Upper lobe of right lung (tissue), 1 donor: ENCODE results near the gene C9orf57. TPM values are rescaled to one million over a fixed set of nuclear protein-coding genes. Genes with fewer than 3 reads are reported as not detected.

ENCODE experiments used
- ATAC-seq: fragments of 200-7000 bp; cut with Tn5 transposase; one replicate; pipeline ENCODE4 v1.9.1; 2020; ENCODE audit warnings: mild to moderate bottlenecking, moderate library complexity
- DNase-seq: peaks from one replicate; pipeline ENCODE4 v3.0.0-alpha.2; 2020
- H3K27ac ChIP-seq: fragments of 200-600 bp; one replicate; pipeline ENCODE4 v1.8.0; 2022
- H3K27me3 ChIP-seq: fragments of 200-600 bp; one replicate; pipeline ENCODE4 v1.8.0; 2022; ENCODE audit warnings: mild to moderate bottlenecking
- H3K36me3 ChIP-seq: fragments of 200-600 bp; one replicate; pipeline ENCODE4 v1.8.0; 2022
- H3K4me1 ChIP-seq: fragments of 200-600 bp; one replicate; pipeline ENCODE4 v1.8.0; 2022
- H3K4me3 ChIP-seq: fragments of 200-600 bp; one replicate; pipeline ENCODE4 v1.8.0; 2022; ENCODE audit warnings: mild to moderate bottlenecking
- H3K9me3 ChIP-seq: fragments of 200-600 bp; one replicate; pipeline ENCODE4 v1.8.0; 2022
- CTCF ChIP-seq: fragments of 200-600 bp; IDR thresholded peaks from one replicate; pipeline ENCODE4 v1.8.0; 2022; ENCODE audit warnings: antibody characterized with exemption
- intact Hi-C: fragments of 100-400 bp; cut with DNase I; formaldehyde crosslinking; loops from one replicate; pipeline ENCODE4 v1.11.0; 2022
- total RNA-seq: library from RNA; stranded (reverse); fragmentation: NEBNext Ultra II Directional; extraction: Animal tissue kit (Norgen Biotek cat#: 25700); gene quantifications from one replicate; pipeline ENCODE4 v1.2.1, GENCODE V29; 2021
- donor health status: DM: no; HTN: yes; CAD: no; lungs with severe emphysema.

Gene C9orf57
- total RNA-seq, 1 donor from 2014 or later = not detected

DNA sequence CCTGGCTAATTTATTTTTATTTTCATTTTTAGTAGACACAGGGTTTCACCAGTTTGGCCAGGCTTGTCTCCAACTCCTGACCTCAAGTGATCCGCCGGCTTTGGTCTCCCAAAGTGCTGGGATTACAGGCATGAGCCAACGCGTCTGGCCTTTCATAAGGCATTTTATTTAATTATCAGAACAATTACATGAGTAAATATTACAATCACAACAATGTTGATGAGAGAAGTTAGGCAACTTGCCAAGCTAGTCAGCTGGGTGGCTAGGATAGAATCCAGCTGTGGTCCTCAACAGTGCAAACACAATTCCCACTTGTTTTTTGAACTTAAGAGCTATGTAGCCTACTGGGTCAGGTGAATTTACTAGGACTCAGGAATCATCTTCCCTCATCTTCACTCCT lies 22.0 kb downstream of the C9orf57 start:
- Histone ChIP-seq H3K4me3 (no peak overlapping the region), H3K27ac (no peak overlapping the region), H3K9me3 (no peaks in the 10 kb centered on the region), H3K27me3 (no peaks in the 10 kb centered on the region), H3K4me1 (no peaks in the 10 kb centered on the region), H3K36me3 (no peaks in the 10 kb centered on the region)
- ATAC-seq = no peak
- no peak for DNase-seq
- TF ChIP-seq CTCF = no peak
- intact Hi-C loops = loop anchor here (5.0 kb wide), 1 partner anchor 234 kb away; no protein-coding TSS in a partner anchor

GRCh38 chr9:72037571-72037970 lies 22.8 kb downstream of the C9orf57 start:
- no peak for DNase-seq
- H3K27ac ChIP-seq = no peak overlapping the region

DNA sequence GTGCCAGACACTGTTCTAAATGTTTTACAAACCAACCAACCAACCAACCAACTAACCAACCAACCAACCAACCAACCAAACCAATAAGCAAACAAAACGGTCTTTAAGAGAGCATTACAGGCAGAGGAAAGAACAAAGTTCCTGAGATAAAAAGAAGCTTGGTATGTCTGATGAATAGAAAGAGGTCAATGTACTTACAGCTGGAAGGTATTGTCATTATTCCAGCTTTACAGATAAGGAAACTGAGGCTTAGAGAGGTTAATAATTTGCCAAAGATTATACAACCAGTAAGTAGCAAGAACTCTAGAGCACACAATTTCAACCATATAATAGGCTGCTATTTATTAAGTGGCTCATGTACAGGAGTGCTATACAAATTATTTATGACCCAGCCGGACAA lies 29.6 kb downstream of the C9orf57 start:
- no peaks in the 10 kb centered on the region for H3K27me3 ChIP-seq
- no peaks in the 10 kb centered on the region for H3K9me3 ChIP-seq
- DNase-seq (no peak), ATAC-seq (no peak)
- no peaks in the 10 kb centered on the region for H3K4me1 ChIP-seq
- H3K27ac ChIP-seq = no peak overlapping the region
- no peaks in the 10 kb centered on the region for H3K36me3 ChIP-seq
- H3K4me3 ChIP-seq = no peak overlapping the region
- intact Hi-C loops = no loop called here
- no peak for TF ChIP-seq CTCF

More at GRCh38 chr9:72037571-72037970, 22.8 kb downstream of the C9orf57 start:
- Histone ChIP-seq H3K36me3 (no peaks in the 10 kb centered on the region), H3K4me1 (no peaks in the 10 kb centered on the region), H3K27me3 (no peaks in the 10 kb centered on the region), H3K9me3 (no peaks in the 10 kb centered on the region), H3K4me3 (no peak overlapping the region)
- no peak for ATAC-seq
- TF ChIP-seq CTCF = no peak
- intact Hi-C loops = loop anchor here (5.0 kb wide), 1 partner anchor 235 kb away; no protein-coding TSS in a partner anchor

DNA sequence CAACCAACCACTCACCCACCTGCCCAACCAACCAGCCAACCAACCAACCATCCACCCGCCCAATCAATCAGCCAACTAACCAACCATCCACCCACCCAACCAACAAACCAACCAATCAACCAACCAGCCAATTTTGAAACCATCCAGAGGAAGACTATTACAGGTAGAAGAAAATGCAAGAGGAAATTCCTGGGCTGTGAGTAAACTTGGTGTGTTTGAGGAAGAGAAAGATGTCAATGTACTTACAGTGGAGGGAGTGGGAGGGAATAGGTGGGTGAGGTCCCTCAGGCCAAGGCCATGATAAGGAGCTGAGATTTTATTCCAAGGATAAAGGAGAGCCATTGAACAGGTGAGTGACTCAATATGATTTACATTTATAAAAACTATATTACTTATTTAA lies 30.4 kb downstream of the C9orf57 start:
- ATAC-seq (no peak), DNase-seq (no peak)
- H3K36me3 ChIP-seq = no peaks in the 10 kb centered on the region
- no peaks in the 10 kb centered on the region for H3K9me3 ChIP-seq
- no peak for TF ChIP-seq CTCF
- no peak overlapping the region for H3K4me3 ChIP-seq
- no peaks in the 10 kb centered on the region for H3K4me1 ChIP-seq
- intact Hi-C loops = no loop called here
- no peak overlapping the region for H3K27ac ChIP-seq
- H3K27me3 ChIP-seq = no peaks in the 10 kb centered on the region

- Histone ChIP-seq H3K4me3 (no peak overlapping the region), H3K27ac (no peak overlapping the region), H3K4me1 (no peaks in the 10 kb centered on the region), H3K36me3 (no peaks in the 10 kb centered on the region), H3K9me3 (no peaks in the 10 kb centered on the region), H3K27me3 (no peaks in the 10 kb centered on the region)
- no peak for ATAC-seq
- TF ChIP-seq CTCF = no peak
- intact Hi-C loops = no loop called here
- DNase-seq = no peak
These were observed 34.5 kb downstream of the C9orf57 start for GRCh38 chr9:72025906-72026305.

GRCh38 chr9:72023596-72023995 lies 36.8 kb downstream of the C9orf57 start:
- no peaks in the 10 kb centered on the region for H3K27me3 ChIP-seq

More at GRCh38 chr9:72023596-72023995, 36.8 kb downstream of the C9orf57 start:
- ATAC-seq (no peak), DNase-seq (no peak)
- no peak overlapping the region for H3K4me3 ChIP-seq
- H3K9me3 ChIP-seq = no peaks in the 10 kb centered on the region
- H3K36me3 ChIP-seq = no peaks in the 10 kb centered on the region
- H3K27ac ChIP-seq = no peak overlapping the region
- no peak for TF ChIP-seq CTCF
- intact Hi-C loops = no loop called here
- H3K4me1 ChIP-seq = no peaks in the 10 kb centered on the region
